GM12875 (cell line): ENCODE measurements around the gene ZAR1L.

Experiments
- H3K4me3 ChIP-seq: one replicate; pipeline ENCODE4 v1.5.1; 2011; ENCODE audit warnings: low read depth, low read length, control low read depth
- TF ChIP-seq, protein P1 (sequence below): IDR thresholded peaks from 2 replicates; pipeline ENCODE4 v1.5.1; 2011; ENCODE audit warnings: low read depth, mild to moderate bottlenecking, control low read depth, inconsistent platforms, low read length, moderate library complexity, borderline replicate concordance; ENCODE audit not compliant: insufficient read depth

The ZAR1L gene

DNA sequence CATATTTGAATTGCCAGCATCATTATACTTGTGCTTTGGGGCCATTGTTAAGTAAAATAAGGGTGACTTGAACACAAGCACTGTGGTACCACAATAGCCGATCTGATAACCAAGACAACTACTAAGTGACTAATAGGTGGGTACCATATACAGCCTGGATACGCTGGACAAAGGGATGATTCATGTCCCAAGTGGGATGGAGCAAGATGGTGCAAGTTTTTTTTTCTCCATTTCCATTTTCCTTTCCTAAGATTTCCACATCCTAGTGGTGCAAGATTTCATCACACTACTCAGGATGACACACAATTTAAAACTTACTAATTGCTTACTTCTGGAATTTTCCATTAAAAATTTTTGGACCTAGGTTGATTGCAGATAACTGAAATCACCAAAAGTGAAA lies 15.3 kb upstream of the ZAR1L start:
- TF ChIP-seq, protein P1, sequence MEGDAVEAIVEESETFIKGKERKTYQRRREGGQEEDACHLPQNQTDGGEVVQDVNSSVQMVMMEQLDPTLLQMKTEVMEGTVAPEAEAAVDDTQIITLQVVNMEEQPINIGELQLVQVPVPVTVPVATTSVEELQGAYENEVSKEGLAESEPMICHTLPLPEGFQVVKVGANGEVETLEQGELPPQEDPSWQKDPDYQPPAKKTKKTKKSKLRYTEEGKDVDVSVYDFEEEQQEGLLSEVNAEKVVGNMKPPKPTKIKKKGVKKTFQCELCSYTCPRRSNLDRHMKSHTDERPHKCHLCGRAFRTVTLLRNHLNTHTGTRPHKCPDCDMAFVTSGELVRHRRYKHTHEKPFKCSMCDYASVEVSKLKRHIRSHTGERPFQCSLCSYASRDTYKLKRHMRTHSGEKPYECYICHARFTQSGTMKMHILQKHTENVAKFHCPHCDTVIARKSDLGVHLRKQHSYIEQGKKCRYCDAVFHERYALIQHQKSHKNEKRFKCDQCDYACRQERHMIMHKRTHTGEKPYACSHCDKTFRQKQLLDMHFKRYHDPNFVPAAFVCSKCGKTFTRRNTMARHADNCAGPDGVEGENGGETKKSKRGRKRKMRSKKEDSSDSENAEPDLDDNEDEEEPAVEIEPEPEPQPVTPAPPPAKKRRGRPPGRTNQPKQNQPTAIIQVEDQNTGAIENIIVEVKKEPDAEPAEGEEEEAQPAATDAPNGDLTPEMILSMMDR: no peak
- no peak overlapping the region for H3K4me3 ChIP-seq

- TF ChIP-seq, protein P1: no peak
- no peak overlapping the region for H3K4me3 ChIP-seq
Measured at GRCh38 chr13:32323912-32324311, 8.7 kb upstream of the ZAR1L start.

GRCh38 chr13:32320528-32320927 lies 5.4 kb upstream of the ZAR1L start:
- TF ChIP-seq, protein P1: no peak
- H3K4me3 ChIP-seq: no peak overlapping the region

- TF ChIP-seq, protein P1: no peak
- H3K4me3 ChIP-seq: no peak overlapping the region
Measured at GRCh38 chr13:32317716-32318465, 2.7 kb upstream of the ZAR1L start.

GRCh38 chr13:32316501-32316900 lies 1.3 kb upstream of the ZAR1L start:
- peak overlapping the region; percentile 99 for H3K4me3 ChIP-seq
- TF ChIP-seq, protein P1: no peak

DNA sequence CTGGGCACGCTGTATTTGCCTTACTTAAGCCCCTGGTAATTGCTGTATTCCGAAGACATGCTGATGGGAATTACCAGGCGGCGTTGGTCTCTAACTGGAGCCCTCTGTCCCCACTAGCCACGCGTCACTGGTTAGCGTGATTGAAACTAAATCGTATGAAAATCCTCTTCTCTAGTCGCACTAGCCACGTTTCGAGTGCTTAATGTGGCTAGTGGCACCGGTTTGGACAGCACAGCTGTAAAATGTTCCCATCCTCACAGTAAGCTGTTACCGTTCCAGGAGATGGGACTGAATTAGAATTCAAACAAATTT lies 821 bp upstream of the ZAR1L start:
- TF ChIP-seq, protein P1: no peak

More for the DNA sequence above, 821 bp upstream of the ZAR1L start:
- H3K4me3 ChIP-seq: peak overlapping the region; percentile 99
